ENCODE measurements around the gene OMD.
A peak's percentile ranks its signal among the peaks of the same experiment; 100 is the strongest.

OMD gene

DNA sequence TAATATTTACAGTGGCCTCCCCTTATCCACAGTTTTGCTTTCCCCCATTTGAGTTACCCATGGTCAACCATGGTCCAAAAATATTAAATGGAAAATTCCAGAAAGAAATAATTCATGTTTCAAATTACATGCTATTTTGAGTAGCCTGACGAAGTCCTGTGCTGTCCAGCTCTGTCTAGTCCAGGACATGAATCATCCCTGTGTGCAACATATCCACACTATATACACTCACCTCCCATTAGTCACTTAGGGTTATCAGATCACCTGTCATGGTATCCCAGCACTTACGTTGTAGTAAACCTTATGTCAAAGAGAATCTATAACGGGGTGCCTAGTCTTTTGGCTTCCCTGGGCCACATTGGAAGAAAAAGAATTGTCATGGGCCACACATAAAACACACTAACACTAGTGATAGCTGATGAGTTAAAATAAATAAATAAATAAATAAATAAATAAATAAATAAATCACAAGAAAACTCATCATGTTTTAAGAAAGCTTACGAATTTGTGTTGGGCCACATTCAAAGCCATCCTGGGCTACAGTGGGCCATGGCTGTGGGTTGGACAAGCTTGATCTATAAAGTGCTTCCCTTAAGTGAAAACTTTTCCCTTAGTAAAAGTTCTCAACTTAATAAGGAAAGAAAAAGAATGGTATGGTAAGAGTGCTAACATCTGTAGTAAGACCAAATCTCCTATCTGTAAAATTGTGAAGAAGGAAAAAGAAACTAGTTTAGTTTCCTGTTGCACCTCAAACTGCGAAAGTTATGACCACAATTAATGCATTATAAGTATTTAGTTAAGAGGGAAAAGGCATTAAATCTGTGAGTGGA lies 15.9 kb upstream of the OMD start:
- H3K9ac ChIP-seq (ENCODE audit: low read length in 5 of 5), result no peak overlapping the region
- H3K4me1 ChIP-seq (ENCODE audit: control insufficient read depth in 5 of 5, insufficient read depth in 5 of 5, low read length in 5 of 5), result peaks cover 0 to 5% (median 0%) of the 10 kb centered on the region in 5 donors
- H3K27ac ChIP-seq (ENCODE audit: low read depth, low read length), result no peak overlapping the region
- no peak overlapping the region for H3K4me3 ChIP-seq (ENCODE audit: low read depth in 1 of 5, low read length in 5 of 5)
- no peaks in the 10 kb centered on the region for H3K36me3 ChIP-seq (ENCODE audit: control insufficient read depth in 5 of 5, insufficient read depth in 5 of 5, low read length in 5 of 5)
- H3K9me3 ChIP-seq (ENCODE audit: control insufficient read depth in 5 of 5, low read length in 5 of 5), result no peaks in the 10 kb centered on the region
- no peaks in the 10 kb centered on the region for H3K27me3 ChIP-seq (ENCODE audit: control insufficient read depth in 5 of 5, insufficient read depth in 4 of 5, low read length in 5 of 5)

DNA sequence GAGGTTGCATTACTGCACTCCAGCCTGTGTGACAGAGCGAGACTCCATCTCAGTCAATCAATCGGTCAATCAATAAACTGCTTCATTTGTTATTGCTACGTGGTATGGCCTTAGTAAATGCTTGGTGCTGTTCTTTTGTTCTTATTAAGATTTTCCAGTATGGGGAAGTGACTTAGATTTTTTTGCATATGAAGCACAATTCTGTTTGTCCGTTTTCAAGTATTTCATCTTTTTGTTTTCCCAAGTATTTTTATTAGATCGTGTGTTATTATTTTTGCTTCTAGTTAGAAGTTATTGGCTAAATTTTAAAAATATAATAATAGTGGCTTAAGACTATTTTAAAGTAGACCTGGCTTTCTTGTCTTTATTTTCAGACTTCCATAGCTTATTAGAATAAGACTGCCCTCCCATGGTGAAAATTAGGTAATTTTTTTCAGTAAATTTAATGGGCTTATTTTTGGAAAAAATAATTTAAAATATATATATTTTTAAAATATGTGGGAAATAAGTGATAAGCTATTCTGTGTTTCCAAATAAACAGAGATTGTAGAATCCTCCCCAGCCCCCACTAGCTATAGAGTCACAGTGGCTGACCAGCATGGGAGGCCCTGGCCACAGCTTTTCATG lies 14.7 kb upstream of the OMD start:
- Histone ChIP-seq H3K4me1 (ENCODE audit: control insufficient read depth in 5 of 5, insufficient read depth in 5 of 5, low read length in 5 of 5) (peaks cover 0 to 5% (median 0%) of the 10 kb centered on the region in 5 donors), H3K27ac (ENCODE audit: low read depth, low read length) (no peak overlapping the region), H3K9me3 (ENCODE audit: control insufficient read depth in 5 of 5, low read length in 5 of 5) (no peaks in the 10 kb centered on the region), H3K36me3 (ENCODE audit: control insufficient read depth in 5 of 5, insufficient read depth in 5 of 5, low read length in 5 of 5) (no peaks in the 10 kb centered on the region), H3K4me3 (ENCODE audit: low read depth in 1 of 5, low read length in 5 of 5) (peak overlapping the region in 1 of 5 donors; percentile 6), H3K27me3 (ENCODE audit: control insufficient read depth in 5 of 5, insufficient read depth in 4 of 5, low read length in 5 of 5) (no peaks in the 10 kb centered on the region), H3K9ac (ENCODE audit: low read length in 5 of 5) (no peak overlapping the region)

DNA sequence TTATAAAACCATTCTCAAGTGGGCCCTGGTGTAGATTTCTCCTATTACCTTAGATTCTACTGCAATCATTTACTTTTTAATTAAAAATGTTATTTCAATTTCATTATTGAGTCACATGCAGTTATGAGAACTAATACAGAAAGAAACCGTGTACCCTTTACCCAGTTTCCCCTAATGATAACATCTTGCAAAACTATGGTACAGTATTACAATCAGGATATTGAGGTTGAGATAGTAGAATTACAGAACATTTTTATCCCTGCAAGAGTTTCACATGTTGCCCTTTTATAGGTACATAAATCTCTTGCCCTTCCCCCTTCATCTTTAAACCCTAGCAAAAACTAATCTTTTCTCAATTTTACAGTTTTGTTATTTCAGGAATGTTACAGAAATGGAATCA lies 11.0 kb upstream of the OMD start:
- H3K4me3 ChIP-seq (ENCODE audit: low read depth in 1 of 5, low read length in 5 of 5), result no peak overlapping the region
- H3K27ac ChIP-seq (ENCODE audit: low read depth, low read length), result no peak overlapping the region
- H3K9me3 ChIP-seq (ENCODE audit: control insufficient read depth in 5 of 5, low read length in 5 of 5), result no peaks in the 10 kb centered on the region
- H3K4me1 ChIP-seq (ENCODE audit: control insufficient read depth in 5 of 5, insufficient read depth in 5 of 5, low read length in 5 of 5), result peaks cover 0 to 11% (median 0%) of the 10 kb centered on the region in 5 donors
- H3K9ac ChIP-seq (ENCODE audit: low read length in 5 of 5), result no peak overlapping the region
- H3K27me3 ChIP-seq (ENCODE audit: control insufficient read depth in 5 of 5, insufficient read depth in 4 of 5, low read length in 5 of 5), result no peaks in the 10 kb centered on the region
- no peaks in the 10 kb centered on the region for H3K36me3 ChIP-seq (ENCODE audit: control insufficient read depth in 5 of 5, insufficient read depth in 5 of 5, low read length in 5 of 5)

DNA sequence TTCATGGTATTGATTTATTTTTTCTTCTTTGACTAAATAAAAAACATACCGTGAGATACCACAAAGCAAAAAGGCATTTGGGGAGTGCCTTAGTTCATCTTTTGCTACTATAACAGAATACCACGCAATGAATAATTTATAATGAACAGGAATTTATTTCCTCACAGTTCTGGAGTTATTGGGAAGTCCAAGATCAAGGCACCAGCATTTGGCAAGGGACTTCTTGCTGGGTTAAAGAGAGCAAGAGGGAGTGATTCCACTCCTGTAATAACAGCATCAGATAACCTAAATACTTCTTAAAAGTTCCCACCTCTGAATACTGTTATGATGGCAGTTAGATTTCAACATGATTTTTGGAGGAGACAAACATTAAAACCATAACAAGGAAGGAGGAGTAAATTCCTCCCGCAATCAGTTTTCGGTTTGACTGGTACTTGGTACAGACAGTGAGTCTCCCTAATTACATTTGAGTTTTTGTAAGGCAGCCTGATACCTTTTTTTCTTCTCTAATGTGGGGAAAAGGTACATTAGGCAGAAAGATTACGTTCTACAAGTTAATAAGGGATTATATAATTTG lies 8.8 kb upstream of the OMD start:
- Histone ChIP-seq H3K36me3 (ENCODE audit: control insufficient read depth in 5 of 5, insufficient read depth in 5 of 5, low read length in 5 of 5) (no peaks in the 10 kb centered on the region), H3K9me3 (ENCODE audit: control insufficient read depth in 5 of 5, low read length in 5 of 5) (no peaks in the 10 kb centered on the region), H3K4me3 (ENCODE audit: low read depth in 1 of 5, low read length in 5 of 5) (no peak overlapping the region), H3K4me1 (ENCODE audit: control insufficient read depth in 5 of 5, insufficient read depth in 5 of 5, low read length in 5 of 5) (peaks cover 0 to 6% (median 0%) of the 10 kb centered on the region in 5 donors), H3K27ac (ENCODE audit: low read depth, low read length) (no peak overlapping the region), H3K9ac (ENCODE audit: low read length in 5 of 5) (no peak overlapping the region), H3K27me3 (ENCODE audit: control insufficient read depth in 5 of 5, insufficient read depth in 4 of 5, low read length in 5 of 5) (no peaks in the 10 kb centered on the region)

DNA sequence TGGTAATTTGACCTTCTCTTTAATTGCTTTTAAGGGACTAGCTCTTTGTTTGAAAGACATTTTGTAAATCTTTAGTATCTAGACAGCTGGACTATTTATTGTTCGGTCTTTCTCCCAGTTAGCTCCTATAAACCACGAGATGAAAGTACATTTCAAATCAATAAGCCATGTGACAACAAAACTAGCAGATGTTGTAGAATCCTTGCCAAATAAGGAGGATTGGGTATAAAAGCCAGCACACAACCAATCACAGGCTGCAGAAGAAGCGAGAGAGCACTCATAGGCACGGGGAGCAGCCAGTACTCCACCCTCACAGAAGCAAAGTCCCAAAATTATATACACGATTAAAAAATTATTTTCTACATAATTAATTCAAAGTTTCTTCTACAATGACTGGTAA lies 8.1 kb upstream of the OMD start:
- Histone ChIP-seq H3K27me3 (ENCODE audit: control insufficient read depth in 5 of 5, insufficient read depth in 4 of 5, low read length in 5 of 5) (no peaks in the 10 kb centered on the region), H3K9me3 (ENCODE audit: control insufficient read depth in 5 of 5, low read length in 5 of 5) (no peaks in the 10 kb centered on the region), H3K36me3 (ENCODE audit: control insufficient read depth in 5 of 5, insufficient read depth in 5 of 5, low read length in 5 of 5) (no peaks in the 10 kb centered on the region), H3K4me3 (ENCODE audit: low read depth in 1 of 5, low read length in 5 of 5) (peak overlapping the region in 3 of 5 donors; percentile 6 to 53 (median 48)), H3K4me1 (ENCODE audit: control insufficient read depth in 5 of 5, insufficient read depth in 5 of 5, low read length in 5 of 5) (peaks cover 0 to 6% (median 0%) of the 10 kb centered on the region in 5 donors), H3K27ac (ENCODE audit: low read depth, low read length) (no peak overlapping the region), H3K9ac (ENCODE audit: low read length in 5 of 5) (no peak overlapping the region)

DNA sequence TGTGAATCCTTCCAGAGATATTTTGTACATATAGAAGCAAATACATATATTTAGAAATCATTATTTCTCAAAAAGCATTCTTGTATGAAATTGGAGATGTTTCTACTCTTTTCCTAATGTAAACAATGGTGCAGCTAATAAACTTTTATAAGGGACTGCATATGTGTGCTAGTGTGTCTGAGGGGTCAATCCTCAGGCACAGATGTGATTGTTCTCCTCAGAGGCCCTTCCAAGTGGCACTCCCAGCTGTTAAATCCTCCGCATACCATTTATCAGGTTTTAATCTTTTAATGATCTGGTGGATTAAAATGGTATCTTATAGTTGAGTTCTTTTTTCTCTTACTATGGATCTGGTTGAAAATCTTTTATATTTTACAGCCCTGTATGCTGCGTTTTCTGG lies 5.6 kb upstream of the OMD start:
- peaks cover 0 to 10% (median 0%) of the 10 kb centered on the region in 5 donors for H3K4me1 ChIP-seq (ENCODE audit: control insufficient read depth in 5 of 5, insufficient read depth in 5 of 5, low read length in 5 of 5)
- no peak overlapping the region for H3K9ac ChIP-seq (ENCODE audit: low read length in 5 of 5)
- no peaks in the 10 kb centered on the region for H3K9me3 ChIP-seq (ENCODE audit: control insufficient read depth in 5 of 5, low read length in 5 of 5)
- no peak overlapping the region for H3K27ac ChIP-seq (ENCODE audit: low read depth, low read length)
- H3K4me3 ChIP-seq (ENCODE audit: low read depth in 1 of 5, low read length in 5 of 5), result no peak overlapping the region
- H3K27me3 ChIP-seq (ENCODE audit: control insufficient read depth in 5 of 5, insufficient read depth in 4 of 5, low read length in 5 of 5), result no peaks in the 10 kb centered on the region
- no peaks in the 10 kb centered on the region for H3K36me3 ChIP-seq (ENCODE audit: control insufficient read depth in 5 of 5, insufficient read depth in 5 of 5, low read length in 5 of 5)

DNA sequence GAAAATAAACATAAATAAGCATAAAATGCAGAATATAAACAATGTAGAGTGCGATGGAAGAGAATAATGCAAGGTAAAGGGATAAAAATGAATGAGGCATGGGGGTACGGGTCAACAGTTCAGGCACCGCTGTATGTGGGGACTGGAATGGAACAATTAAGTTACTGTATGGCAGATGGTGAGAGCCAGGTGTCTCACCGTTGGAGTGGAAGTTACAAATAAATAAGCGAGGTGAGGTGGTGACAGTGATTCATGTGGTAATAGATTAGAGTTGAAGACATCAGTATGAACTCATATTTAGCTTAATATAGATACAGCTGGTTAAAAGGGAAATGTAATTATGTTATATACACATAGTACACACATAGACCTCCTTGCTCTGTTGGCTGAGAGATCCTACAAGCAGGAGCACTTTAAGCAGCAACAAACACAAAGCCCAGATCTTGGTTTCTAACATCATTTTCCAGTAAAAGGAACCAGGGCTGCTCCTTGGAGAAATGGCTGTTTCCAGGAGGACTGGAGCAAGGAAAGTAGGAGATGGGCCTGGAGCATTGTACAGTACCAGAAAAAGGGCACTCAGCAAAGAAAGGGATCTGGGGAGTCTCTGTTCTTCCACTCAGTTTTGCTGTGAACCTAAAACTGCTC lies 2.4 kb upstream of the OMD start:
- no peak overlapping the region for H3K4me3 ChIP-seq (ENCODE audit: low read depth in 1 of 5, low read length in 5 of 5)
- no peak overlapping the region for H3K9ac ChIP-seq (ENCODE audit: low read length in 5 of 5)
- no peaks in the 10 kb centered on the region for H3K36me3 ChIP-seq (ENCODE audit: control insufficient read depth in 5 of 5, insufficient read depth in 5 of 5, low read length in 5 of 5)
- H3K27ac ChIP-seq (ENCODE audit: low read depth, low read length), result no peak overlapping the region
- no peaks in the 10 kb centered on the region for H3K27me3 ChIP-seq (ENCODE audit: control insufficient read depth in 5 of 5, insufficient read depth in 4 of 5, low read length in 5 of 5)
- peaks cover 0 to 3% (median 0%) of the 10 kb centered on the region in 5 donors for H3K4me1 ChIP-seq (ENCODE audit: control insufficient read depth in 5 of 5, insufficient read depth in 5 of 5, low read length in 5 of 5)
- no peaks in the 10 kb centered on the region for H3K9me3 ChIP-seq (ENCODE audit: control insufficient read depth in 5 of 5, low read length in 5 of 5)

DNA sequence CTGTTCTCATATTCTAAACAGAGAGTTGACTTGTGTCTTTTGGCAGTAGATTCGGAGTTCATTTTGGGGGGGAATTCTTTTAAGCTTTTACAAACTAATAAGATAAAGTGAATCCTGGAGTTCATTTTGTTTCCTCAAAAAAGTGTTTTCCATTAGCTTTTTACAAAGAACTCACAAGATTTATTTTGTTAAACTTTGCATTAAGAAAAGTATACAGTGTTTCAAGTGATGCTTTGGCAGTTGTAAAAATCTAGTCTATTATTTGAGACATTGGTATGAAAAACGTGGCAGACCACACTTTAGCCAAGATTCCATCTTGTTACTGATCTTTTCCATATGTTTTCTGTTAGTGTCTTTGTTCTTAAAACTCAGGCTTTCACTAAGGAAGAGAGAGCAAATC lies 1.2 kb upstream of the OMD start:
- H3K27ac ChIP-seq (ENCODE audit: low read depth, low read length), result no peak overlapping the region
- no peaks in the 10 kb centered on the region for H3K9me3 ChIP-seq (ENCODE audit: control insufficient read depth in 5 of 5, low read length in 5 of 5)
- H3K4me3 ChIP-seq (ENCODE audit: low read depth in 1 of 5, low read length in 5 of 5), result no peak overlapping the region
- H3K27me3 ChIP-seq (ENCODE audit: control insufficient read depth in 5 of 5, insufficient read depth in 4 of 5, low read length in 5 of 5), result no peaks in the 10 kb centered on the region
- no peak overlapping the region for H3K9ac ChIP-seq (ENCODE audit: low read length in 5 of 5)
- no peaks in the 10 kb centered on the region for H3K36me3 ChIP-seq (ENCODE audit: control insufficient read depth in 5 of 5, insufficient read depth in 5 of 5, low read length in 5 of 5)
- H3K4me1 ChIP-seq (ENCODE audit: control insufficient read depth in 5 of 5, insufficient read depth in 5 of 5, low read length in 5 of 5), result peaks cover 0 to 3% (median 0%) of the 10 kb centered on the region in 5 donors

DNA sequence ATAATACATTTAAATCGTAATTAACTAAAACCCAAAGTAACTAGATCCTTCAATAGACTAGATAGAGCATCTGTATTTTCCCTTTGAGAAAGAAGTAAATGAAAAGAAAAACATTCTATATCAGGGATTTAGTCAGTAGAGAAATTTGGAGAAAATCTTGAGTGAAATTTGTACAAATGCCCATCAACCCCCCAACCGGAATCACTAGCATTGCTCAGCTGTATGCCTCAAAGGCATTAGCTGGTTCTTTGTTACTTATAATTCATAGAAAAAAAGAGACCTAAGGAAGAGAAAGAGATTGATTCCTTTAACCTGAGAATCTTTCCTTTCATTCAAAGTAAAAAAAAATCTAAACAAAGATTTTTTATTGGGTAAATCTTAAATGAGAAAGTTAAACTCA lies 659 bp downstream of the OMD start:
- H3K4me3 ChIP-seq (ENCODE audit: low read depth in 1 of 5, low read length in 5 of 5), result peak overlapping the region in 3 of 5 donors; percentile 10 to 47 (median 30)
- no peak overlapping the region for H3K27ac ChIP-seq (ENCODE audit: low read depth, low read length)
- no peaks in the 10 kb centered on the region for H3K9me3 ChIP-seq (ENCODE audit: control insufficient read depth in 5 of 5, low read length in 5 of 5)
- H3K36me3 ChIP-seq (ENCODE audit: control insufficient read depth in 5 of 5, insufficient read depth in 5 of 5, low read length in 5 of 5), result no peaks in the 10 kb centered on the region
- peaks cover 0 to 3% (median 0%) of the 10 kb centered on the region in 5 donors for H3K4me1 ChIP-seq (ENCODE audit: control insufficient read depth in 5 of 5, insufficient read depth in 5 of 5, low read length in 5 of 5)
- H3K9ac ChIP-seq (ENCODE audit: low read length in 5 of 5), result no peak overlapping the region
- H3K27me3 ChIP-seq (ENCODE audit: control insufficient read depth in 5 of 5, insufficient read depth in 4 of 5, low read length in 5 of 5), result no peaks in the 10 kb centered on the region

All from subcutaneous abdominal adipose tissue (tissue), 5 donors.